ENCODE data around the gene LAMB4.

The LAMB4 gene

DNA sequence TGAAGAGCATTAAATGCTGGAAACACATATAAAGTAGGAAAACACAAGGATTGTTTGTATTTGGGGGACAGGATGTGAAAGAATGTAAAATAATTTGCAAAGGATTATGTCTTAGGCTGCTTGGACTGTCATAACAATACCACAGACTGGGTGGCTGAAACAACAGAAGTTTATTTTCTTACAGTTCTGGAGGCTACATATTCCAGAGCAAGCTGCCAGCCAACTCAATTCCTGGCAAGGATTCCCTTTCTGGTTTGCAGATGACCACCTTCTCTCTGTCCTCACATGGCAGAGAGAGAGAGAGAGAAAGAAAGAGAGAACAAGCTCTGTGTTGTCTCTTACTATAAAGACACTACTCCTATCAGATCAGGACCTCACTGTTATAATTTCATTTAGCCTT, 8.8 kb upstream of the LAMB4 start:
- DNase-seq, result no peak

DNA sequence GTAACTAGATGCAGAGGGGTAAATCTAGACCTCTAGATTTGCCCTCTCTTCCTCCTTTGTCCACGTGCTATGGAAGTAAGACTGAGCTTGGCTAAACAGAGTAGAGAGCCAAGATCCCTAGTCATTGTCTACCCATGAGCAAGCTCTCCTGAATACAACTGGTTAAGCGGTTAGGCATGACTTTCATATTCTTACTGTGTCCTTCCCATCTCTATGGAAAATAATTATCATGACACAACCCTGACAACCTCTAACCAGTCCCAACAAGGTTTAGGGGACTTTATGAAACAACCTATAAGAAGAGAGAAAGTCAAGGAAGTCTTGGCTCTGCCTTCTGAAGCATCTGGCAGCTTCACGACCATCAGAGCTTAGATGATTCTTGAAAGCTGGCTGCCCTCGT, 7.8 kb upstream of the LAMB4 start:
- no peak for DNase-seq

DNA sequence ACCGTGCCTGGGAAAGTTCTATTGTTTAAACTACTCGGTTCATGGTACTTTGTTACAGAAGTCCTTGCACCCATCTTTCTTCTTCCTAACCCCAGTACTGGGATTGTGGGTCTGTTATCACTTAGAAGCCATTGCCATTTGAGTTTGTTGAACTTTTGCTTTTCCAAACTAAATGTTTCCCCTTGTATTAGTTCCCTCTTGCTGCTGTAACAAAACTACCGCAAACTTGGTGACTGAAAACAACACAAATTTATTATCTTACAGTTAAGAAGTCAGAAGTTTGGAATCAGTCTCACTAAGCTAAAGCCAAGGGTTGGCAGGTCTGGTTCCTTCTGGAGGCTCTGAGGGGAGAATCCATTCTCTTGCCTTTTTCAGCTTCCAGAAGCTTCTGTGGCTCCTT, 6.9 kb upstream of the LAMB4 start:
- DNase-seq, result no peak

DNA sequence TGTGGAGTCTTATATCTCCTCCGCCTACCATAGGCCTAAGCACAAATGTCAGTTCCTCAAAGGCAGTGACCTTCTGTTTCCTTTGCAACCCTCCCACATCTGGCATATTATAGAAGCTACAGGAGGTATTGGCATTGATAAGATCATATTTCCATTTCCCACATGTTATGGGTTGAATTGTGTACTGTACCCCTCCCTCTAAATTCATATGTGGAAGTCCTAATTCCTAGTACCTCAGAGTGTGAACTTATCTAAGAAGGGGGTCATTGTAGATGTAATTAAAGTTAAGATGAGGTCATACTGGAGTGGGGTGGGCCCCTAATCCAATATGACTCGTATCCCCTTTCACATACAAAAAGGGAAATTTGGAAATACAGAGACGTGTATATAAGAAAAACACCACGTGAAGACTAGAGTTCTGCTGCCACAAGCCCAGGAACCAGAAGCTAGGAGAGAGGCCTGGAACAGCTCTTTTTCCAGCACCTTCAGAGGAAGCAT, 6.1 kb upstream of the LAMB4 start:
- DNase-seq, result no peak

DNA sequence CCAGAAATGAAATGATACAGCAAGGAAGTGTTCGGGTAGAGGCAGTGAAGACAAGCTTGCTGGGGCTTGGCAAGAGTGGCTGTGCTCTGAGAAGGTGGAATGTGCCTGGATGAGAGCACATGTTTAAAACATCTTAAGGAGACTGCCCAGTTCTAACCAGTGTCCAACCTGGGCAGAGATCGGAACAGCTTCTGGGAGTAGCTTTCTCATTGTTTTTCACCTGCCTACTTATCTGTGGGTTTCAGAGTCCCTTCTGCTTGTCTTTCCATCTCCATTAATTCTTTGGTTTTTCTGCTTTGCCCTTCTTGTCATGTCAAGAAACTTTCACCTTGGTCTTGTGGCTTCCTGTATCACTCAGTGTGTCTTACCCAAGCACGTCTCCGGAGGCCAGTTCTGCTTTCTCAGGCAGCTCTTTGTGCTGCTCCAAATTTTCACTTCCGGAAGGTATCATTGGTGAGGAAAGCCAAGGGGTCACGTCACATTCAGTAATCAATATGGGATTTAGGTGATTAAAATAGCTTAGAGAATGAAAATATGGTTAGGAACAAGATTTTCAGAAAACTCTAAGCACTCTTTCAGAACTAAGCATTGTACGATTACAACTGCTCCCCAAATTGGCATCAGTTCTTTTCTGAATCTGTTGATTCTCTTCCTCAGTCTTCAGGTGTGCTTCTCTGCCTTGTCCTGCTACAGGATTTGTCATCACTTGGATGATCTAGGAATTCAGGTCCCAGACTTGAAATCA, 5.5 kb upstream of the LAMB4 start:
- DNase-seq, result peak; percentile 77

DNA sequence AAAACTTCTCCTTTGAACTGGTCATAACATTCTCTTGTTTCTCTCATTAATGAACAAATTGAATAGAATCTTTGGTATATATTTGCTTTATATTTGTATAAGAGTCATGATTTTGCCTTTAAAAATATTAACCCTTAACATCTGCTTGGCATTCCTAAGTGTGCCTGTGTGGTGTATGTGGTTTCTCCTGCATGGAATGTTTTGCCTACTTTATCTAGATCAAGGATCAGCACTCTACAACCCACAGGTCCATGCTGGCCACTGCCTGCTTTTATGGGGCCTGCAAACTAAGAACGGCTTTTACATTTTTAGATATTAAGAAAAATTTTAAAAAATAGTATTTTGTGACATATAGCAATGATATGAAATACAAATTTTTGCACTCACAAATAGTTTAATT, 4.3 kb upstream of the LAMB4 start:
- no peak for DNase-seq

DNA sequence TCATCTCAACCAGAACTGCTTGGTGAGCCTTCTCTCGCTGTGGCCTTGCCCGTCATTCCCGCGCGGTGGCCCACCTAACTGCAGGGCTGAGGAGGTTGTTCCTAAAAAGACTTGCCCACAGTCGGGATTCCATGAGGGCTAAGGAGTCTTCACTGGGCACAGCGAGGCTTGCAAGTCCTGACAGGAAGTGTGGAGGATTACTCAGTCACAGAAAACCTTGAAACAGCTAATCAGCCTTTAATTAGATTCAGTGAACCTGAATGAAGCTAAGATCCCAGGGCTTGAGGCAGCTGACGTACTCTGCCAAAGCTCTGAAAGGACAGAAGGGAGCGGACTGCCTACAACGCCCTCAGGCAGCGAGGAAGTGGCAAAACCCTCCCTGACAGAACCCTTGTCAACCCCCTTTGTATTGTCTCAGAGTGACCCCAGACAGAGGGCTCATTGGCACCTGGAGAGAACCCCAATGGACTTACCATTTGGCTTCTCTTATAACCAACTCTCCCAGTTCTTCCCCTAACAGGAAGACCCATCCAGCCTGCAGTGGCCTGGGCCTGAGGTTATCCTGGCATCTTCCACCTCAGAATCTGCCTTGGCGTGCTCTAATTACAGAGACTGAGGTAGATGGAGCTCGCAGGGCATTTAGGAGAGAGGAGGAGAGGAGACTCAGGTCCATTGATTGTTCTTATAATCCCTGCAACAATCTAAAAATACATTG, 2.5 kb upstream of the LAMB4 start:
- no peak for DNase-seq

DNA sequence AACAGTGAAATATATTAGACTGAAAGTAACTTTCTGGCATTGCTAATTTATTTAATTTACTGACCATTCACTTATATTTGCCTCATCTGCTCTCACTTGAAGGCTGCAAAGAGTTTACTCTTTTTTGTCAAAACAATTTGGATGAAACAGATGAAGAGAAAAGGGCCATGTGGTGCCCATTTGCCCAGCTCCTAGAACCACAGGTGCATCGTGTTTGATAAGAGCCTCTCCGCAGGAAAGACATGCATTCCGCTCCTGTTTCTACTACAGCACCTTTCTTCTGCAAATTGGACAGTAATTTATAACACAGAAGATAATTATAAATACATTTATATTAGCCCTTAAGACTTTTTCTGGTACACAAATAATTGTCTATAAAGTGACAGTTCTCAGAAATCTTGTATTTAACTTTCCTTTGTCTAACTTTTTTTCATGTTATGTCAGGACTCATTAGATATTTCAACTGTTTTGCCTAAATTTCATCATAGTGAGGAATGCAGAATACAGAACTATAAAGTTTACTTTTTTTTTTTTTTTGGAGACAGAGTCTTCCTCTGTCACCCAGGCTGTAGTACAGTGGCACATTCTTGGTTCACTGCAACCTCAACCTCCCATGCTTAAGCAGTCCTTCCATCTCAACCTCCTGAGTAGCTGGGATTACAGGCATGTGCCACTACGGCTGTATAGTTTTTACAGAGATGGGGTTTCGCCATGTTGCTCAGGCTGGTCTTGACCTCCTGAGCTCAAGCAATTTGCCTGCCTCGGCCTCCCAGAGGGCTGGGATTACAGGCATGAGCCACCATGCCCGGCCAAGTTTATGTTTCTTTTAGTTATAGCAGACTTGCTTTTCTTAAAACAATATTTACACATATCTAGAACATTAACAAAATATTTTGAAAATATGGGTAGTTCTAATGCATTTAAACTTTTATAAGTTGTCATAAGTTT, 869 bp downstream of the LAMB4 start:
- DNase-seq, result no peak

DNA sequence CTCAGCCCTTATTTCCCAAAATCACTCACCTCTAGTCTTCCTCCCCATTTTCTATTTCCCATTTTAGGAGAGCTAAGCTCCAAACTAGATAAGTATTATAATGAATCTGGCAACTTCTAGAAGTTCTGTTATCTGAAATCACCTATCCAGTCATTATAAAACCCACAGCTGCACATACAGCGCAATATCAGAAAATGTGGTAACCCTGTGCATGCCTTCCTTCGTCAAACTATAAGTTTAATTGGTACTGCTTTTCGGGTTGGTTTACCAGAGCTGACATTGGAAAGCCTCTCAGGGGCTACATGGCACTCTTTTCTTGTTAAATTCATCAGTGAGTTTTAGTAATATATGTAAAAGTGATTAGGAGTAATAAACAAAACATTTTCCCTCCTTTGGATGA, 1.6 kb downstream of the LAMB4 start:
- no peak for DNase-seq

DNA sequence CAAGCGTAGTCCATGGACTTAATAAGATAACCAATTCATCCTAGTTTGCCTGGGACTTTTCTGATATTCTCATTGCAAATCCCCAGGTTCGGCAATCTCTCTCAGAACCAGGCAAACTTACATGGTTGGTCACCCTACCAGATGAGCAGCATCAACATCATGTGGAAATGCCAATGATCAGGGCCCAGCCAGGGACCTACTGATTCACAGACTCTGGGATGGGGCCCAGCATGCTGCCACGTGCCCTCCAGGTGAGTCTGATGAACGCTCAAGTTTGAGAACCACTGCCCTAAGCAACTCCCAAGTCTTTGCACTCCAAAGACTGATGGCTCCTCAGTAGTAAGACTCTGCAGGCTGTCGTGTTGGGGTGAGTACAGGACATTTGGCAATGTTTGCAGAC, 2.7 kb downstream of the LAMB4 start:
- no peak for DNase-seq

DNA sequence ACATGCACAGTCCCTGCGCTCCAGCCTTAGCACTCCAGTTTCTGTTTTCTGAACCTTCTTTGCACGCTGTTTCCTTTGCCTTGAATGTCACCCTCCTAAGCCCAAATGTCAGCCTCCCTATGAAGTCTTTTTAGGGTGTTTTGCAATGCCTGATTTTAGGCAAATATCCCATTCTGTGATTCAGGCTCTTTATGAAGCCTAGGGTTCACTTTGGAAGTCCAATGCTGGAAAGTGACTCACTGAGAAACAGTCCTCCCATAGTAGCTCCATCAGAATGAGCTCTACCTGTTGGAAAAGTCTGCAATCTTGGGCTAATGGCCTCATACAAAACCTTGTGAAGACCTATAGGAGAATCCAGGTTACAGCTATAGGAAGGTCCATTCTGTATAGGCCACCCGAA, 5.3 kb downstream of the LAMB4 start:
- no peak for DNase-seq

DNA sequence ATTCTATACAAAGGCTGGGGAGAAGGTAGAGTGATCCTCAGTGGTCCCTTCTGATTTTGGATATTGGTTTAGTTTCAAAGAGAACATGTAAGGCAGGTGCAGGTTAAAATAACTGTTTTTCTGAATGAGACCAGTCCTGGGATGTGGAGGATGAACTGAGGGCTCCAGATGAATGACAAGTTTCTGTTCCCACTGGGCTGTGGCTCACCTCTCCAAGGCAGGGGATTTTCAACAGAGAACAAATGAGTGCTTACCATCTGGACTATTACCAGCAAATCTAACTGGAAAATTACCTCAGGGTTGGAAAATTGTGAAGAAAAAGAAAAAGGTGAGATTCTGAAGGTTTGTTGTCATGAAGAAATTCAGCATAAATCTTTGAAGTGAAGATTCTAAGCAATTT, 8.0 kb downstream of the LAMB4 start:
- no peak for DNase-seq

DNA sequence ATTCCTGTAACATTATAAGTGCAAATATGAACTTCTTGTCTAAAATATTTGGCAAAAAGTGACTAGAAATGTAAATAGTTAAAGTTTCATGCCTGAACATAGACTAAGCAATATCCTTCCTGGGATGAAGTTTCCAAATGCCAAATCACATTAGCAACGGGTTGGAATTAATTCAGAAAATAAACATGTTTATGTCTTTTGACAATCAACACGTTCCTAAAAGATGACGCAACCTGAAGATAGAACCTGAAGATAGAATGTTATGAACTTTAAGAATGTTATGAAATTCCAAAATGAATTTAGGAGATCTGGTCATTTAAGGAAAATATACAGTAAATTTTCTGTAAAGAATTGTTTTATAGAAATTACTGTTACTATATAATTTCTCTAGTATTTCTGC, 9.2 kb downstream of the LAMB4 start:
- no peak for DNase-seq

DNA sequence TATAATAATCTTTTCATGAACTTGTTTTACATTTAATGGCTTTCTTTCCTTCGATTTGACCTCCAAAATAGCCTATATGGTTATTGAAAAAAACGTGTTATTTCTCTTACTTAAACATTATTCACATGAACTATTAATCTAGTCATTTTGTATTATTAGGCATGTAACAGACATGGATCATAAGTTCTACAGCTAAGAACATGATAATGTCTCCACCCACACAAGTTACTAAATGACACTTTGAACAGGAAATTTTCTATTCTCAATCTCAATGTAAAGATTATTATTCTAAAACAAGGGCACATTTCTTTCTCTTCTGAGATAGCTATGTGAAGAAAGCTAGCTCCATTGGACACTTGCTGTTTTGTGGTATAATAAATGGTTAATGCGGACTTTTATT, 10.0 kb downstream of the LAMB4 start:
- DNase-seq, result no peak

DNA sequence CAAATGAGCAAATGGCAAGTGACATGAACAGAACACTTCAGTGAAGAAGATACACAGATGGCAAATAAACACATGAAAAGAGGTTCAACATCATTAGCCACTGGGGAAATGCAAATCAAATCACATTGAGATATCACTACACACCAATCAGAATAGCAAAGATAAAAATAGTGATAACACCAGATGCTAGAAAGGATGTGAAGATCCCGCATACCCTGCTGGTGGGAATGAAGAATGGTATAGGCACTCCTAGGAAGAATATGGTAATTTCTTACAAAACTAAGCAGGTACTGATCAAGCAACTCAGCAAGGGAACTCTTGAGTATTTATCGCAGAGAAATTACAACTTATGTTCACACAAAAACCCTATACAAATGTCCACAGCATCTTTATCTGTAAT, 11.2 kb downstream of the LAMB4 start:
- DNase-seq, result no peak

DNA sequence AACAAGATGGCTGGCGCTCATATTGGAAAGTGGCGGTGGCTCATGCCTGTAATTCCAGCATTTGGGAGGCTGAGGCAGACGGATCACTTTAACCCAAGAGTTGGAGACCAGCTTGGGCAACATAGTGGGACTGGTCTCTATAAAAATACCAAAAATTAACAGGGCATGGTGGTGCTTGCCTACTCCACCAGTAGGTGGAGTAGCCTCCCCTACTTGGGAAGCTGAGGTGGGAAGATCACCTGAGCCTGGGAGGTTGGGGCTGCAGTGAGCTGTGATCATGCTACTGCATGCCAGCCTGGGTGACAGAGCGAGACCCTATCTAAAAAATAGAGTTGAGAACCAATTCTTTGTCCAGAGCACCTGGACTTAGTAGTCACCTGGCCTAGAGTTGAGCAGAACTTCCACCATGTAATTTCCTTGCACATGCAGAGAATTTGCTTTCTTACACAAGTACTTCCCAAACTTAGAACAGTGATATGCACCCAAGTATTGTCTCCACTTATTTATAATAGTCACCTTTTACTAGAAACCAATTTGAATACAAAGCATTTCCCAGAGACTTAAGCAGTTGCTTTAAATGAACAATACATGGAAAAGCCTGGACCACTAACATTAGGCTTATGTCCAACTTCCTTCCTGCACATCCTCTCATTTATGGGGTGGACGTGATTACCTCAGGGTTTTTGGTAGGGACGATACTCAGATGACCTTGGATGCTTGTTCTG, 15.9 kb downstream of the LAMB4 start:
- DNase-seq, result peak; percentile 34

DNA sequence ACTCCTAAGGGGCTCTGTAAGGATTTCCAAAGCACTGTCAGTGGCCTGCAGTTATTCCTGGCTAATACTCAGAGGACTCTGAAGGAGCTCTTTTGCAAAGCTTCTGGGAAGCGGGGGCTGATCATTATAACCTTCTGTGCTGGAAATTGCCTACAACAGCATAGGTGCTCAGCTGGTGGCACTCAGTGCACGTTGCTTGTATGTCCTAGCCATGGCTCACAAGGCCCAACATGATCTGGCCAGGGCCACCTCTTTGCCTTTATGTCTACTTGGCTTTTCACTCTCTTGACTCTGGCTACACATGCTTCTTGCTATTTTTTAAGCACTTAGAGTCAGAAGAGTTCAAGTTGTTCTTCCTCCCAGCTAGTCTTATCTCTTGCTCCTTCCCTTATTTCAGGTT, 17.5 kb downstream of the LAMB4 start:
- no peak for DNase-seq

DNA sequence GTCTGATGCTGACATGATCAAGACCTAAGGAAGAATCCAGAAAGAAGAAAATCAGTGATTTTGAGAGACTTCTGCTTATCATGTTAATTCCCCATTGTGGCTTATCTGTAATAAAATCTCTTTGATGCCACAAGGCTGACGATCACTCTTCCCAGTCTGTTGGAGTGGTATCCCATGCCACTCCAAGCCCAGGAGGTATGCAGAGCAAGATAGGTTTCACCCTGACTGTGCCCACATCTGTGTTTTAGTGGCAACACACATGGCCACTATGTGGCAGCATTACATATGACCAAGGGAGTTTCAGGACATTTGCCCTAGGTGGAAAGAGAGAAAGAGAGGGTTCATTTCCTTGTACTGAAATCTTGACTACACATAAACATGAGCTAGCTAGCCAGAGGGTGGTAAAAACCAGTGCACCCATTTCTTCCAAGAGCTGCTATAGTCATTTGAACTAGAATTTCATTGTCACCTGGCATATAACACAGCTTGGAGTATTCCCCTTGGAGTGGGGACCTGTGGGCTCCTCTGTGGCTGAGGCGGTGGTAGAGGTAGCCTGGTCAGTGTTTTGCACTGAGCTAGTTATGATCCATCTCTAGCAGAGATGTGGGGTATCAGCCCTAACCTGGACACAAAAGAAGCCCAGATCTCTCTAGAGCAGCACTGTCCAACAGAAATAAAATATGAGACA, 20.8 kb downstream of the LAMB4 start:
- peak; percentile 29 for DNase-seq

DNA sequence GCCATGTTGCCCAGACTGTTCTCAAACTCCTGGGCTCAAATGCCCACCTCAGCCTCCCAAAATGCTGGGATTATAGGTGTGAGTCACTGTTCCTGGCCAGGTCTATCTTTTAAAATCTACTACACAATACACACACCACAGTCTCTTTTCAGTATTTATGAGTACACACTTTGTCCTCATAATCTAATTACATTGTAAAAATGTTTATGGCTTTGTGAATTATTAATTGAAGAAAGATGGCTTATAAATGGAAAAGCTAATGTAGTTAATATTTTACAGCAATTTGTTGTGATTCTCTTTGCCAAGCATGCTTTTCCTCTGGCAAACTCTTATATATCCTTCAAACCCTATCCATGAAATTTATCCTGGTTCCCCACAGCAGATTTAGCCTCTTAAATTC, 22.0 kb downstream of the LAMB4 start:
- no peak for DNase-seq

DNA sequence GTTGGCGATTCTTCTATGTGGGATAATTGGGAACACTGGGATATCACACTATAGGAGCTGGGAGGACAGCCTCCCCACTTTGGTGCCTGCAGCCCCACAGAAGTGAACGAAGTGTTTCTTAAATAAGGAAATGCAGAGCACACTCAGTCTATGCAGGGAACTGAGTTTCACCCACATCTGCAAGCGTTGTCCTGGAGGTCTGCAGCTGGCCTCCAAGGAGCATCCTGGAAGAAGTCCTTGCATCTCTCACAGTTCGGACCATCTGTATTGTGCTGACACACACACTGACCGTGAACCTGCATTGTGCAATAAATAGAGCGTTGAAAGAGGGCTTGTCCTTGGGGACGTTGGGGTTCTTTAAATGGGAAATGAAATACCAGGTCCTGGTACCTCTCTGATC, 25.8 kb downstream of the LAMB4 start:
- DNase-seq, result no peak

DNA sequence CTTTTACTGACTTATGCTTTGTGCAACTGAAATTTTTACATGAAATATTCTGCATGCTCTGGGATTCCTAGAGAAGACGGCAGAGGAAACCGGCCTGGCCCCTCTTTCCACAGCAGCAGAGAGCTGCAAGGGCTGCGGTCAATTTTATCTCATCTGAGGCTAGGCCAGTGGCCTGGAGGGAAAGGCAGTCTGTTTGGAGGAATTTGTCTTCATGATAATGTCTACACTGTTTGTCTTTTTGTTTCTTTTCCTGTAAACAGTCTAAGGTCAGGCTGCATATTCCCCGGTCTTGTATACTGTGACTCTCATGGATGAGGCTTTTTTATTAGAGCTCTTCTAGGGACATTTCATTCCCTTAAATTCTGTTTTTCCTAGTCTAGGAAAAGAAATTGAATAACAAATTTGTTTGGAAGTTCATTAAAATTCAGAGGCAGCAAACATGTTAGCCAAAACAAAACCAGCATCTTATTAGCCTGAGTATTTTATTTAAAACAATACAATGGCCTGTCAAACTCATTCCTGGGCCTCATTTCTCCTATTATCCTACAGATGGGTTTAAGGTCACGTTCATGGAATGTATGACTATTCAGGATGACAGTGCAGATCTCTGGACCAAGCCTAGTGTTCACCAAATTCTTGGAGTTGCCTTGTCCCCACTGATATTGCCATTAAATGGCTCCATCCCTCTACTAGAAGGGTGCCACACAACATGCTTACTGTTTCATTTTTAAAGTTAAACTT, 26.4 kb downstream of the LAMB4 start:
- no peak for DNase-seq
